ENCODE results near the gene EEF1AKMT1.

DNA sequence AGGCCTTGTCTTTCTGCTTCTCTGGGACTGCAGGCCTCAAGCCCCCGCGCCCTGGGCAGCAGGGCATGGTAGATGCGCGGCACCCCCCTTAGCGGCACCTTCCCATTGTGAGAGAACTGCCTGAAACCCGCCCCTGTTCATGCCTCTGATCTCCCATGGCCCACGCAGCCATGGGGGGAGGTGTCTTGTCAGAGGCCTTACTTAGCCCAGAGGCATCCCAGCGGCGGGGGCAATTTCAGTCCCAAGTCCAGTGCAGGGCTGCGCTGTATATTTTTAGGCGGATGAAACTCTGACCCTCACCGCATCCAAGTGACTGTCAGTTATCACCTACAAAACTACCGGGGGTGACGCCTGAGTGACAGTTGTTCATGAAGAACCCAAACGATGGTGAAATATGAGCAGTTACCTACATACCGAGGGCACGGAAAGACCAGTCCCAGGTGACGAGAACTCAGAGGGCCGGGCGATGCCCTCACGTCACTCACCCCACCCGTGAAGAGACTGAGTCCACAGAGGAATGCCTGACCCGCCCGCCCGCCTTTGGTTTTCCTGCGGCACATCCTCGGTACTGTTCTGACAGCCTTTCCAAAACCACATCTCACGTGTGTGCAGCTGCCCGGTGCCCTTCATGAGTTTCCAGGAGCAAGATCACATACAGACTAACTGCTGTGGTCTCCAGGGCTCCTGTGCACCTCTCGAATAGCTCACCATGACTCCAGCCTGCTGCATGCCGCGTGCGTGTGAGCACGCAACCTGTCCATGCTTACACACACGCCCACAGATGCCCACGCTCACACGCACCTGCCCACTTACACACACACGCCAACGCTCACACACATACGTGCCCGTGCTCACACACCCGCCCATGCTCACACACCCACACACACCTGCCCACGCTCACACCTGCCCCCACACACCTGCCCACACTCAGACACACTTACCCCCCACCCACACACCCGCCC, 55.9 kb downstream of the EEF1AKMT1 start:
- no peak for TF ChIP-seq POLR2A (IDR thresholded peaks at IDR 0.05; ENCODE audit: low read depth, low read length)
- TF ChIP-seq POLR2AphosphoS5 (IDR thresholded peaks at IDR 0.05; ENCODE audit: low read depth, low read length), result no peak
- TF ChIP-seq TAF1 (IDR thresholded peaks at IDR 0.05; ENCODE audit: low read depth, low read length), result no peak

Measured in GM12891 (cell line).